GM21390 (cell line): ENCODE data around the gene RAC3.

Experiments used
- ATAC-seq: cut with Tn5 transposase; IDR thresholded peaks from one replicate; pipeline ENCODE4 v1.9.1; 2021; ENCODE audit not compliant: unreplicated experiment

The RAC3 gene

GRCh38 chr17:82065638-82066303 is 34.3 kb downstream of the RAC3 start, which contains the start of gene DUS1L:
TSS of gene DUS1L (minus strand) at chr17:82065804. CDS start at chr17:82065059, 745 bp downstream.
- no peak for ATAC-seq

GRCh38 chr17:82070611-82071010 is 39.1 kb downstream of the RAC3 start:
- no peak for ATAC-seq

DNA sequence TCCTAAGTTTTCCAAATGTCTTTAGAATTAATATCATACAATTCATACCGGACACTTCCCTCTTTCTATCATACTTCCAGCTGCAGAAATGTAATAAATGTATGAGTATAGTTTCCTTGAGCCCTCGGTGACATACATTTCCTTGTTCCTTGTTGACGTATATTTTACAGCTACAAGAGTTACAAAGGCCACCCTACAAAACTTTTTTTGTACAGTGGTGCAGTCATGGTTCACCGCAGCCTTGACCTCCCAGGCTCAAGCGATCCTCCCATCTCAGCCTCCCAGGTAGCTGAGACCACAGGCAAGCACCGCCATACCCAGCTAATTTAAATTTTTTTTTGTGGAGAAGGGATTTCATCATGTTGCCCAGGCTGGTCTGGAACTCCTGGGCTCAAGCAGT is 41.3 kb downstream of the RAC3 start:
- no peak for ATAC-seq

GRCh38 chr17:82073446-82073845 is 42.0 kb downstream of the RAC3 start:
- no peak for ATAC-seq

DNA sequence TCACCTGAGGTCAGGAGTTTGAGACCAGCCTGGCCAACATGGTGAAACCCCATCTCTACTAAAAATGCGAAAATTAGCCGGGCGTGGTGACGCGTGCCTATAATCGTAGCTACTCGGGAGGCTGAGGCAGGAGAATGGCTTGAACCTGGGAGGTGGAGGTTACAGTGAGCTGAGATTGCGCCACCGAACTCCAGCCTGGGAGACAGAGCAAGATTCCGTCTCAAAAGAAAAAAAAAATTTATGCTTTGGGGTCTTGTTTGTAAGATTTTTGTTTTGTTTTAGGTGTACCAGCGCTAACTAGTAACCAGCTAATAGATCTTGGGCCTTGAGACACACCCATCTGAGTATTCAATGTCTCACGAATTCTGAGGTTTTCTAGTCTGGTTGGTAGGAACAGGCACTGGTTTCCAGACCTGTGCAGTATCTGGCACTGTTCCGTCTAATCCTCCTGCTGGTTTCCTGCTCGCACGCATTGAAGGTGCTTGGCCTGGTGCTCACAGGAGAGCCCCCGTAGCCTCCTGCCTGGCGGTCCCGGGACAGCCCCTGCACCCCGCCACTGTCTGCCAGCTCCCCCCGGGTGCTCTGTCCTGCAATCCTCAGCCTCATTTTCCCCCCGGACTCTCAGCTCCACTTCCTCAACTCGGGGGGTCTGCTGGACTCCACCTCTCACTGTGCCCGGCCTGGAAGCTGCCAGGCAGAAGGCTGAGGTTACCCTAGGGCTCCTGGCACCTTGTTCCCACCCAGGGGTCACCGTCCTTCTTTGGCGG is 44.7 kb downstream of the RAC3 start:
- no peak for ATAC-seq

- ATAC-seq, result no peak
Measured at GRCh38 chr17:82076785-82077591, 45.5 kb downstream of the RAC3 start.

DNA sequence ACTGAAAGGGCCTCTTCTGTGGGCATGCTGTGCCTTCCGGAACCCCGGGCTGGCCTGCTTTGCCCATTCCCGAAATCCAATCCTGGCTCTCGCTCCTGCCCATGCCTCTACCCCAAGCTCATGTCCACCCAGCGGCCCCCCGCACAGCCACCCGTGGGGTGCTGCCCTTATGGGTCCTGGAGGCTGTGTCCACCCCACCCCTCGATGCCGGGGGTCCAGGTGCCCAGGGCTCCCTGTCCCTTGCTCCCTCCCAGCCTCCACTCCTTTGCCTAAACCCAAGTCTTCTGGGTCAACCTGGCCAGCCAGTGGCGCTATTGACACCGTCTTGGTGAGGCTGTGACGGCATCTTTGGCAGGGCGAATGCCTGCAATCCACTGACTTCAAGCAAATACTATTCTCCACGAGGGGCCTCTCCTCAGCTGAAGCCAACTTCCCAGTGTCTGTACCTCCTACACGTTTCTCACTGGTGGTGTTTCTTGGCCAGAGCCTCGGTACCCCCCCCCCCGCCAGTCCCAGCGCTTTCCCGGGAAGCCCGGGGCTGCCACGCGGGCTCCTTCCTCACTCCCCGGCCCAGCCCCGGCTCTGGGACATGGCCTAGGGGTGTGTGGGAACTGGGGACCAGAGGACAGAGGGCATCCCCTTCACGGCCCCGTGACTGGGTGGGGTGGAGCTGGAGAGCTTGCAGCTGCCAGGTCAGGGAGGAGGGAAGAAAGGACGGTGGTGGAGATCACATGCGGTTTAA is 46.3 kb downstream of the RAC3 start:
- no peak for ATAC-seq

GRCh38 chr17:82078433-82078832 is 47.0 kb downstream of the RAC3 start:
- no peak for ATAC-seq

GRCh38 chr17:82079001-82079677 is 47.7 kb downstream of the RAC3 start:
- no peak for ATAC-seq

DNA sequence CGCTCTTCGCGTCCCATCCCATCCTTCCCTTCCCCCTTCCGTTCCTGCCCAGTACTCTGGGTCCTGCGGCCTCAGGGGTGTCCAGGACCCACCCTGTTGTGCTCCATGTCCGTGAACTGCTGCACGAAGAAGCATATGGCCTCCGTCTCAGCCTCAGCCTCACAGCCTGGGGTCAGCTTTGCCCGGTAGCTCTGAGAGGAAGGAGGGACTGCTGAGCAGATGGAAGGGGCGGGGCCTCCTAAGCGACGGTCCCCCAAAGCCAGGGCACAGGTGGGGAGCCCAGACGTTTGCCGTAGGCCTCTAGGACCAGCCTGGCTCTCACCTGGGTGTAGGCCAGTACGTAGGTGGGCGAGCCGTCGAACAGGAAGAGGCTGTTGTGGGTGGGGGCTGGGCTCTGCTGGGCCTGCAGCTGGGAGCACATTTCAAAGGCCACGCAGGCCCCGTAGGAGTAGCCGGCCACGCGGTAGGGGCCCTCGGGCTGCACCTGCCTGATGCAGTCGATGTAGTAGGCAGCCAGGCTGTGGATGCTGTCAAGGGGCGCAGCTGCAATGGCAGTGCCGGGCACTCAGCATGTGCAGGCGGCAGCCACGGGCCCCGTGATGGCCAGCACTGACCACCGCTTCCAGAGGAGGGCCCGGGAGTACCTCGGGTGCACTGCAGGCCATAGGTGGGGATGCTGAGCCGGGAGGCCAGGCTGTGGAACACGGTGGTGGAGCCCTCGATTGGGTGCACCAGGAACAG is 48.7 kb downstream of the RAC3 start:
- no peak for ATAC-seq

- ATAC-seq, result no peak
Measured at GRCh38 chr17:82080789-82081464, 49.4 kb downstream of the RAC3 start.

DNA sequence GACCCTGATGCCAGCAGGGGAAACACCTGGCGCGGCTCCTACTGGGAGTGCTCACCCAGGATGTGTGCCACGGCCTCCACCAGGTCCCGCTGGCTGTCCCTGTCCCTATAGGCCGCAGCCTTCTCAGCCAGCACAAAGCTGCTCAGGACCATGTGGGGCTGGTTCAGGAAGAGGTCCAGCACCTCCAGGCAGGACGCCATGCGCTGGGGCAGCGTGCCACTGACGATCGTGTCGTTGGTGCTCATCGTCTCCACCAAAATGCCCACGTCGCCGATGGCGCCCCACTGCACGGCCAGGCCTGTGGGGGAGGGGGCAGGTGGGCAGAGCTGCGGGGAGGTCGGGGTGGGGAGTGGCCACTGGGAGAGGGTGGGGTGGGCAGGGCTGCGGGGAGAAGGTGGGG is 50.1 kb downstream of the RAC3 start:
- ATAC-seq, result no peak

DNA sequence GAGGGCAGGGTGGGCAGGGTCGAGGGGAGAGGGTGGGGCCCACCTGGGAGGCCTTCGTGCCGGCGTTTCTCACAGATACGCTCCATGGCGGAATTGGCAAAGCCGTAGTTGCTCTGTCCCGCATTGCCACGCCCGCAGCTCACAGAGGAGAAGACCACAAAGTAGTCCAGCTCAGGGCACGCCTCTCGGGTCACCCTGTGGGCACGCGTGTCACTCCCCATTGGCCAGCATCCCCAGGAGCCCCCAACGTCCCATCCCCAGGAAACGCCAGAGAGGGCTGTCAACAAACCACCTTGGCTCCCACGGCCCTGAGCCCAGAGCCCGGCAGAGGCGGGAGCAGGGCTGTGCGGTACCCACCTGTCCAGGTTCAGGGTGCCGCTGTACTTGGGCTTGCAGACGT is 50.5 kb downstream of the RAC3 start:
- ATAC-seq, result no peak

- ATAC-seq, result no peak
Measured at GRCh38 chr17:82082456-82082855, 51.0 kb downstream of the RAC3 start.

- no peak for ATAC-seq
Measured at GRCh38 chr17:82083009-82083408, 51.5 kb downstream of the RAC3 start.
